GM12872 (cell line): Measurements from ENCODE around the gene ETNK2.

Experiments used
- TF ChIP-seq, protein P1 (sequence below): IDR thresholded peaks from 3 replicates; pipeline ENCODE4 v1.5.1; 2011; ENCODE audit warnings: low read depth, mild to moderate bottlenecking, low read length, moderate library complexity; ENCODE audit not compliant: insufficient read depth

ETNK2 gene

DNA sequence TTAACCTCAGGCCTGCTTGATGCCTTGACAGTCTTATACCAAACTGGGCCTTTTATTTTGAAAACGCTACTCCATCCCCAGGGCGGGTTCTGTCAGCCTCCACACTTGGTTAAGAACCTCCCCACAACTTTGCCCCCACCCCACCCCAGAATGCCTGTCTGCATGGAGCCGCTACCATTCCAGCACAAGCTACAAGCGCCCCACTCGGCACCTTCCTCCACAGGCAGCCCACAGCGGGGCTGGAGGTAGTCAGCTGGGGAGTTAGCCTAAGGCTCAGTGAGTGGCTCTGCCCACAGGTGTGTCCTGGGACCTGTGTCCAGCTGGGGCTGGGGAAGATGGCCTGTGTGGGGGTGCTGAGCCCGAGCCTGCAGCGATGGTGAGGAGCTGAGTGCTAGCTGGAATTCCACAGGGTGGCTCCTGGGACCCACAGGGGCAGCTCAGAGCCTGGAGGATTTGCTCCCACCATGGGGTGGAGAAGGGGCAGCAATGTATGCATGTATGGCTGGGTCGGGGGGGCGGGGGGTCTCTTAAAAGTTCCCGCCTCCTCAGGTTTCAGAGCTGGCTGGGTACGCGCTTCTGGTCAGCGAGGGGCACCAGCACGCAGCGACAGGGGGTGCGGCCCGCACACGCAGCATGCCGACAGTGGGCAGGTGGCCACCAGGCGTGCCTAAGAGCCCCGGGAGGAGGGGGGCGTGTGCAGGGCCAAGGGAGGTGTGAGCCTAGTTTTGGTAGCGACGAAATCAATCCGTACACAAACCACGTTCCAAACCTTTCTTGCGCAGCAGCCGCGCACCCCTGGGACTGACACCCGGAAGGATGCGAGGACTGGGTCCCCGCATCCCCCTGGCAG, 917 bp downstream of the ETNK2 start:
- TF ChIP-seq, protein P1, sequence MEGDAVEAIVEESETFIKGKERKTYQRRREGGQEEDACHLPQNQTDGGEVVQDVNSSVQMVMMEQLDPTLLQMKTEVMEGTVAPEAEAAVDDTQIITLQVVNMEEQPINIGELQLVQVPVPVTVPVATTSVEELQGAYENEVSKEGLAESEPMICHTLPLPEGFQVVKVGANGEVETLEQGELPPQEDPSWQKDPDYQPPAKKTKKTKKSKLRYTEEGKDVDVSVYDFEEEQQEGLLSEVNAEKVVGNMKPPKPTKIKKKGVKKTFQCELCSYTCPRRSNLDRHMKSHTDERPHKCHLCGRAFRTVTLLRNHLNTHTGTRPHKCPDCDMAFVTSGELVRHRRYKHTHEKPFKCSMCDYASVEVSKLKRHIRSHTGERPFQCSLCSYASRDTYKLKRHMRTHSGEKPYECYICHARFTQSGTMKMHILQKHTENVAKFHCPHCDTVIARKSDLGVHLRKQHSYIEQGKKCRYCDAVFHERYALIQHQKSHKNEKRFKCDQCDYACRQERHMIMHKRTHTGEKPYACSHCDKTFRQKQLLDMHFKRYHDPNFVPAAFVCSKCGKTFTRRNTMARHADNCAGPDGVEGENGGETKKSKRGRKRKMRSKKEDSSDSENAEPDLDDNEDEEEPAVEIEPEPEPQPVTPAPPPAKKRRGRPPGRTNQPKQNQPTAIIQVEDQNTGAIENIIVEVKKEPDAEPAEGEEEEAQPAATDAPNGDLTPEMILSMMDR = no peak

DNA sequence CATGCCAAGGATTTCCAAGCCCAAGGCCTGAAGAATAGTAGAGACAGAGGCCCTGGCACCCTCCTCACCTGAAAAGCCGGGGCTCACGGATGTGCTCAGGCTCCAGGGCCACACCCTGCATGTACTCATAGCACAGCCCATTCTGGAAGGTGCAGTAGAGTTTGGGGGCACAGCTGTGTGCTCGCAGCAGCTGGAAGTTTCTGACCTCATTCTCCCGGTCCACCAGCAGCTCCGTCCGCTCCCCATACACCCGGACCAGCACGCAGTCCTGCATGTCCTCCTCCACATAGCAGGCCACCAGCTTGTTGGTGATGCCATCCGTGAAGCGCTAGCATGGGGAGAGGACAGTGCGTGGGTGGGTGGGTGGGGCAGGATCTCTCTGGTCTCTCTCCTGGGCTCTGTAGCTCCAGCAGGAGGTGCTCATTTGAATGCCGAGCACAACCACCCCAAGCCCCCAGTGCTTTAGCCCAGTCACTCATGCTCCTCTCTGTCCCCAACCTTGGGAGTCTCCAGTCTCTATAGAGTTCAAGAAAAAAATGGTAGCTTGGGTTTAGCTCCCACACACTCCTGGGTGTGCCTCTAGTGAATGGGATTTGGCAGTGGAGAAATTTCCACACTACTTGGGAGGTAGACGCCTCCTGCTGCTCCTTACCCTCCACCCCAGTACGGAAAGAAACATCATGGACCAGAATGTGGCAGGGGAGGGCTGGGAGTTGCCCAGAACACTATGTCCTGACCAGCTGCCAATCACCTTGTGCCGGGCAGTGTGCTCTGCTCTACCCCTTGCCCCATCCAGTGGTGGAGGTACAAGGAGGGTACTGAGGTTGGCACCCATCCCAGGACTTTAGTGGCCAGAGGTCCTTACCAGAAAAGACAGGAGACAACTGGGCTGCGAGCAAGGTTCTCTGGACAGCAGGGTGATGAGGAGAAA, 1.9 kb downstream of the ETNK2 start:
- TF ChIP-seq, protein P1 = no peak

DNA sequence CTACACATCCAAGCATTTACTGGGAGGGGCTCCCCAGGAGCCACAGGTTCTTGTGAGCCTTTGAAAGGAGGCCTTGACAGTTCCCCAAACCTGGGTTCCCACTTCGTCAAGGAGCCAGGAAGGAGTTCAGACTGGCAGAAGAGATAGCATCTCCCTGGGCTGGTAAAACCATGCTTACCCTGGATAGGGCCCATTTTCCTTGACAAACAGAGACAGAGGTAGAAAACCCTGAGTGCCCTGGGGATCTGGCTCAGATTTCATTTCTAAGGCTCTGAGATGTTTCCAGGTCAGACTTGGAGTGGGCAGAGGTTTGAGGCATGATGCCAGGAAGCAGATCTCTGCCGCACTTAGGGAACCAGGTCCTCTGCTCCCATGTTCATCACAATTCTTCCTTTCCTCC, 2.7 kb downstream of the ETNK2 start:
- TF ChIP-seq, protein P1 = no peak

DNA sequence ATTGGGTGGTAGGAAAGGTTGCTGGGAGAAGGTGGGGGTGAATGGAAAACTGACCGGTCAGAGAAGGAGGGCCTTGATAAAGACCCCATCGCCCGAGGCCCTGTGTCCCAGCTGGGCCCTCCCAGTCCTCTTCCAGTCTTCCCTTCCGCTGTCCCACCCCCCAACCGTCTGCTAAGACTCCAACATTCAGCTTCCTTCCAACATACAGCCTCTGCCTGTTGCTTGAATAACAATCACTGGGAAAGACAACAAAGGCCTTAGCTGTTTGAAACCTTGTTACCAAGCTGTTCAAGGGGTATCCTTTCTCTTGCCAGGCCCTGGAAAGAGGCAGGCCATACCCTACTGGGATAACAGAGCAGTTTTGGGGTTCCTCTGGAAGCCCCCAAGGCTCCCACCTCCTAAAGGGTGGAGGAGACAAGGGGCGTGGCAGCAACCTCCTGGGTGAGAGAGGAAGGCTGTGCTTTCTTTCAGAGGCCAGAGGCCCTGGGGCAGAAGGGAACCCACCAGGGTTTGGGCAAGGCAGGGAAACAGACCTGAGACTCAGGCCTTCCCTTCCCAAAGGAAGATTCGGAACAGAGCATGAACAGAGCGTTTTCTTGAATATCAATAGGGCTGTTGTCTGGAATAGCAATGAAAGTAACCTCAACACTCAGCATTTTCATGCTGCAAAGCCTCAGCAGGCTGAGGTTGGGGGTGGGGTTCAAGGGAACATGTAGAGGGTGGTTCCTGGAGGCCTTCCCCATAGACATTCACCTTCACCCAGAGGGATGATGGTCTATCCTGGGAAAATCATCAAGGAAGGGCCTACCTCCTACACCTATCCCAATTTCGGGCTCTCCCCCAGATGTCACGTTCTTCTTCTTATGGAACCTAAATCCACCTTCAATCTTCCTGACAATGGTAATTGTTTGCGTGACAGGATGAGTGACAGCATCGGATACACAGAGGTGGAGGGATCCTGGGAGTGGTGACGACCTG, 4.1 kb downstream of the ETNK2 start:
- TF ChIP-seq, protein P1 = no peak

DNA sequence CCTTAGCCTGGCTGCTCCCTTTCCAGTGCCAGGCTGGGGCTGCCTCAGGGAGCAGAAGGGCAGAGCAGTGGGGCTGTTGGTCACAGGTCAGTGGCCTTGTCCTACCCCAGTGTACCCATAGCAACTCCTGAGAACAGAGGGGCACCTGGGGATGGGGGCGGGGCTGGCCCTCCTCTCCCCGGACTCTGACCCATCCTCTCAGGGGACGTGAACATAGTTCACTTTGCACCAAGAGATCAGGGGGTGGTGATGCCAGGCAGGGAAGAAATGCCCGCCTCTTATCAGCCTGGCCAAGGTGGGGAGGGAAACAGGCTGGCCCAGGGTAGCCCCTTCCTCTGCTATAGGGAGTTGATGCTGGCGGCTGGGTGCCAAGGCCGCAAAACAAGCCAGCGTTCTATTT, 4.9 kb downstream of the ETNK2 start:
- TF ChIP-seq, protein P1 = no peak

DNA sequence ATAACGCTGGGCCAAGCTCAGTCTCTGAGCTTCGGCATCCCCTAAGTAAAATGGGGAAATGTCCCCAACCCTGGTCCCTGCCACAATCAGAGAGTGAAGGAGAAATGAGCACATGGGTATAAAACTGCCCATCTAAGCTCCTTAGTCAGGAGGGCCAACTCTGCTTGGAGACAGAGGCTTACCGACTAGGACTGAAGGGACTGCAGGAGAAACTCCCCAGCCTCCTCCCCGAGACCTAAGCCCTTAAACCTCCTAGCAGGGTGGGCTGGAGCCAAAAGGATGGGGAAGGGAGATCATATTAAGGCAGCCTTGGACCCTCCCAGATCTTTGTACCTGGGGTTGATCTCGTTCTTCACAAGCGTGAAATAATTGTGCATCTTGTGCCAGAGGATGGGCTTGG, 5.5 kb downstream of the ETNK2 start:
- TF ChIP-seq, protein P1 = no peak

DNA sequence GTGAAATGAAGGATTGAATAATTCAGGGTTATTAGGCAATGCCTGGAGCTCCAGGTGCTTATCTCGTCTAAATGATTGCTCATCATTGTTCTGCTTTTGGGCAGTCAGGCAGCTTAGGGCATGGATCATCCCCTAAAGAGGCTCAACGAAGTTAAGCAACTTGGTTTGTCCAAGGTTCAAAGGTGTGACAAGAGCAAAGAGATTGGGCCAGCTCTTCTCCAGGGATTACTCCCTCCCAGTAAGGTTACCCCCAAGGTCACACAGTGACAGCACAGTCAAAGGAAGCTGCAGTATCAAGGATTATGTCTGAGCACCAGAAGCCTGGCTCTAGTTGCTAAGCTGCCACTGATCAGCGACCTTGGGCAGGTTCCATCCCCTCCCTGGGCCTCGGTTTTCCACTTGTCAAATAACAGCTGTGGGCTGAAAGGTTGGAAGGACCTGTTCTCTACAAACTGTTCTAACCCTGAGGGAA, 6.8 kb downstream of the ETNK2 start:
- TF ChIP-seq, protein P1 = no peak
